Thyroid gland (tissue), 4 donors: ENCODE measurements around the gene RHOB. TPM values are rescaled to one million over a fixed set of nuclear protein-coding genes. Genes with fewer than 3 reads are reported as not detected.
"Not testable (repeated sequence)": the region's sequence is repeated elsewhere in the genome, so short reads cannot be mapped to it uniquely, and the experiment has no call there.

Source experiments
- DNase-seq, 2 donors: peaks; one replicate each; pipeline ENCODE4 v3.0.0-alpha.2; 2019
- H3K27ac ChIP-seq, 3 donors: fragments of 200-600 bp; sonication (generic); 1 replicate in 2 of 3; 2 replicates in 1 of 3; pipeline ENCODE4 v1.5.1; 2016 to 2019; ENCODE audit warnings: mild to moderate bottlenecking in 1 of 3, moderate library complexity in 1 of 3
- H3K27me3 ChIP-seq: fragments of 200-600 bp; sonication (generic); one replicate; pipeline ENCODE4 v1.5.1; 2019
- H3K36me3 ChIP-seq, 2 donors: fragments of 200-600 bp; sonication (generic); one replicate each; pipeline ENCODE4 v1.5.1; 2016 to 2019
- H3K4me1 ChIP-seq, 2 donors: fragments of 200-600 bp; sonication (generic); one replicate each; pipeline ENCODE4 v1.5.1; 2017 to 2019
- H3K4me3 ChIP-seq, 3 donors: fragments of 200-600 bp; sonication (generic); replicated peaks in 1 of 3; 1 replicate in 2 of 3; 2 replicates in 1 of 3; pipeline ENCODE4 v1.5.1; 2016; ENCODE audit warnings: mild to moderate bottlenecking in 1 of 3
- H3K9me3 ChIP-seq: fragments of 200-600 bp; sonication (generic); one replicate; pipeline ENCODE4 v1.5.1; 2017
- POLR2A ChIP-seq, 2 donors: fragments of 450-650 bp; IDR thresholded peaks; one replicate each; pipeline ENCODE4 v1.6.1; 2017; ENCODE audit warnings: antibody characterized with exemption in 2 of 2, mild to moderate bottlenecking in 2 of 2, moderate library complexity in 1 of 2
- WGBS, 2 donors: methylation state at CpG; one replicate each; pipeline ENCODE4 v1.1.5; 2017; 5-methylcytosine and 5-hydroxymethylcytosine counted together
- intact Hi-C: fragments of 100-400 bp; cut with DNase I; formaldehyde crosslinking; loops from one replicate; pipeline ENCODE4 v1.15.1; 2023
- total RNA-seq, 4 donors: library from RNA; depleted of rRNA; stranded (reverse); fragments of >200 nt; gene quantifications; one replicate each; pipeline ENCODE4 v1.2.3, GENCODE V29; 2016
- TF ChIP-seq, protein P1 (sequence below), 6 experiments: fragments of 200-600 bp in 3 of 6; fragments of 450-650 bp in 3 of 6; sonication (generic) in 3 of 6; IDR thresholded peaks; one replicate each; pipeline ENCODE4 v1.5.1; 2016 to 2019; ENCODE audit warnings: antibody characterized with exemption in 6 of 6, mild to moderate bottlenecking in 2 of 6, inconsistent platforms in 1 of 6, moderate library complexity in 1 of 6

The RHOB gene
- total RNA-seq, 4 donors from 2014 or later, result 238 to 381 (median 271) TPM

DNA sequence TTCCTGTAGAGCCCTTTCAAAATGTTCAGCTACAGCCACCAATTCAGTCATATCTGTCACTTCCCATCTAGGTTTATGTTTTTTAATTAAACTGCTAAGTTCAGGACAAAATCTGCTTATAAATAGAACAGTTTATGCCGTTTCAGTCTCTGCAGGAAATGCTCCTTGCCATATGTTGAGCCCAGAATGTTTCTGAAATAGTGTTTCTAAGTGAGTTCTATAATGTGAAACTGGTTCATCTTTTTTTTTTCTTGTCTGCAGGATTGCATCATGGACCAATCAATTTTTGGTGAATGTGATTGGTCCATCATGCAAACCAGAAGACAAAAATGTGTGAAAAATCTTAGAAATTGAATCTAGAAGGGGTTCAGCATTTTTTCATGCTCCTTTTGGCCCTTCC, 30.2 kb upstream of the RHOB start:
- H3K9me3 ChIP-seq, result no peaks in the 10 kb centered on the region
- no peak overlapping the region for H3K27ac ChIP-seq
- no peak for DNase-seq
- H3K4me1 ChIP-seq, result peaks cover 20 to 21% of the 10 kb centered on the region in 2 donors
- intact Hi-C loops, result no loop called here
- WGBS, 2 donors, result 77 to 87% methylated on average over 1 of the region's 1 CpG
- no peaks in the 10 kb centered on the region for H3K36me3 ChIP-seq
- no peak overlapping the region for H3K4me3 ChIP-seq
- TF ChIP-seq, protein P1, sequence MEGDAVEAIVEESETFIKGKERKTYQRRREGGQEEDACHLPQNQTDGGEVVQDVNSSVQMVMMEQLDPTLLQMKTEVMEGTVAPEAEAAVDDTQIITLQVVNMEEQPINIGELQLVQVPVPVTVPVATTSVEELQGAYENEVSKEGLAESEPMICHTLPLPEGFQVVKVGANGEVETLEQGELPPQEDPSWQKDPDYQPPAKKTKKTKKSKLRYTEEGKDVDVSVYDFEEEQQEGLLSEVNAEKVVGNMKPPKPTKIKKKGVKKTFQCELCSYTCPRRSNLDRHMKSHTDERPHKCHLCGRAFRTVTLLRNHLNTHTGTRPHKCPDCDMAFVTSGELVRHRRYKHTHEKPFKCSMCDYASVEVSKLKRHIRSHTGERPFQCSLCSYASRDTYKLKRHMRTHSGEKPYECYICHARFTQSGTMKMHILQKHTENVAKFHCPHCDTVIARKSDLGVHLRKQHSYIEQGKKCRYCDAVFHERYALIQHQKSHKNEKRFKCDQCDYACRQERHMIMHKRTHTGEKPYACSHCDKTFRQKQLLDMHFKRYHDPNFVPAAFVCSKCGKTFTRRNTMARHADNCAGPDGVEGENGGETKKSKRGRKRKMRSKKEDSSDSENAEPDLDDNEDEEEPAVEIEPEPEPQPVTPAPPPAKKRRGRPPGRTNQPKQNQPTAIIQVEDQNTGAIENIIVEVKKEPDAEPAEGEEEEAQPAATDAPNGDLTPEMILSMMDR (IDR thresholded peaks at IDR 0.05), result no peak
- no peak for TF ChIP-seq POLR2A (IDR thresholded peaks at IDR 0.05)
- H3K27me3 ChIP-seq, result no peaks in the 10 kb centered on the region

DNA sequence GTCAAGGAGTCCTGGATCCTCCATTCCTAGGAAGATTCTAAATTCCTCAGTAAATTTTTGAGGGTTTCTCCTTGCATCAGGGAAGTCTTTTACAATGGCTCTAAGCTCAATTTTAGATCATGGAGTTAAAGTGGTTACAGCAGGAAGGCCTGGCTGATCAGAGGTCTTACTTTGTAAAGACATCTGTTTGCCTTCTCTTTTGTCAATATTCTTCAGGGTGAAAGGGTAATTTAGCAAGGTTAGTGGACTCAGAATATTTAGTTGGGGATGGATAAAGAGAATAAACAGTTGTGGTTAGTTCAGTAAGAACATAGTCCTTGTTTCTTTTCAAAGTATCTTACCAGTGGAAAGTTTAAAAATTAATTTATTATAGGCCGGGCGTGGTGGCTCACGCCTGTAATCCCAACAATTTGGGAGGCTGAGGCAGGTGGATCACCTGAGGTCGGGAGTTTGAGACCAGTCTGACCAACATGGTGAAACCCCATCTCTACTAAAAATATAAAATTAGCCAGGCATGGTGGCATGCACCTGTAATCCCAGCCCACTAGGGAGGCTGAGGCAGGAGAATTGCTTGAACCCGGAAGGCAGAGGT, 29.5 kb upstream of the RHOB start:
- peaks cover 23 to 27% of the 10 kb centered on the region in 2 donors for H3K4me1 ChIP-seq
- H3K27ac ChIP-seq, H3K27me3 ChIP-seq, DNase-seq, H3K9me3 ChIP-seq, H3K36me3 ChIP-seq, H3K4me3 ChIP-seq, intact Hi-C loops: not testable (repeated sequence)
- WGBS, 2 donors, result 74 to 91% methylated on average over 5 of the region's 5 CpGs

DNA sequence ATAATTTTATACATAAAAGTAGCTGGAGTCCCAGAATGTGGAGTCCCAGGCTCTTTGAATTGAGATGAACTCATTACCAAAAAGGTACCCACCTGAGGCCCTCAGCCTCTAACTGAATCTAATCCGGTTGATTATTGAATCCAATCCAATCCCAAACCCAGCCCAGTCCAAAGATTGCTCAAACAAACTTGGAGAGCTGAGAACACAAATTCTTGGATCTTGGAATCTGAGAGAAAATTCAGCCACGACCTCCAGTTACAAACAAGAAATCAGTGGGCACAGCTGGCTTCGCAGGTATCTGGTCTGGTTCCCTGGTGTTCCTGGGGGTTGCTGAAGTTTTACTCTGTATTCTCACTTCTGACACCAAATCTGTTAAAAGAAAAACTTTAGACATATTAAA, 28.4 kb upstream of the RHOB start:
- Histone ChIP-seq H3K36me3 (no peaks in the 10 kb centered on the region), H3K9me3 (no peaks in the 10 kb centered on the region), H3K27ac (peak overlapping the region; percentile 16 to 84 (median 77)), H3K4me3 (no peak overlapping the region), H3K27me3 (no peaks in the 10 kb centered on the region), H3K4me1 (peaks cover 30 to 36% of the 10 kb centered on the region in 2 donors)
- TF ChIP-seq, protein P1 (IDR thresholded peaks at IDR 0.05), result no peak
- TF ChIP-seq POLR2A (IDR thresholded peaks at IDR 0.05), result no peak
- intact Hi-C loops, result no loop called here
- no peak for DNase-seq
- 74% methylated on average over 3 of the region's 3 CpGs for WGBS, 2 donors

DNA sequence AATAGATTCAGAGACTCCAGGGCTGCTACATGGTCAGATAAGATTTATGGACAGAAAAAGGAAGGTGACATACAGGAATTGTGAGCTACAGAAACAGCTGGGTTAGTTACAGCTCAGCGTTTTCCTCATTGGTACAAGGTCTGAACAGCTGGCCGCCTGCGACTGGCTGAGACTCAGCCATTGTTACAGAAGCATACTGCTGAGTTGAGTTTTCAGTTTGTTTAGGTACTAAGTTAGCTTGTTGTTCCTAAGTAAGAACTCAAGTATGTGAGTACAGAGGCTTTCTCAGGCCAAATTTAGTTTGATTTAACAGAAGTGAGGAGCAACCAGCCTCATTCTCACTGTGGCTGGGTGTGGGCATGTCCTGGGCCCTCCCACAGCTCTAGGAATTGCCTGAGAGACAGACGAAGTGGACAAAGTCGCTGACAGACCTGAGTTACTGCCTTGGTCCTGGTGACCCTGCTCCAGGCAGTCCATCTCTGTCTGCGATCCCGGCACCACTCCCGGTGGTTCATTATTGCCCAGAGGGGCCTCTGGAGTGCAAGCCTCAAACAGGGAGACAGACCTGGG, 27.8 kb upstream of the RHOB start:
- intact Hi-C loops, result no loop called here
- DNase-seq, result peak; percentile 73 to 74
- Histone ChIP-seq H3K27me3 (no peaks in the 10 kb centered on the region), H3K4me3 (no peak overlapping the region), H3K36me3 (no peaks in the 10 kb centered on the region), H3K27ac (peak overlapping the region; percentile 16 to 84 (median 77)), H3K9me3 (no peaks in the 10 kb centered on the region), H3K4me1 (peaks cover 30 to 36% of the 10 kb centered on the region in 2 donors)
- TF ChIP-seq, protein P1 (IDR thresholded peaks at IDR 0.05), result no peak
- peak in 1 of 2 donors; percentile 58 for TF ChIP-seq POLR2A (IDR thresholded peaks at IDR 0.05)
- 7 to 44% methylated on average over 4 to 5 of the region's 8 CpGs for WGBS, 2 donors

DNA sequence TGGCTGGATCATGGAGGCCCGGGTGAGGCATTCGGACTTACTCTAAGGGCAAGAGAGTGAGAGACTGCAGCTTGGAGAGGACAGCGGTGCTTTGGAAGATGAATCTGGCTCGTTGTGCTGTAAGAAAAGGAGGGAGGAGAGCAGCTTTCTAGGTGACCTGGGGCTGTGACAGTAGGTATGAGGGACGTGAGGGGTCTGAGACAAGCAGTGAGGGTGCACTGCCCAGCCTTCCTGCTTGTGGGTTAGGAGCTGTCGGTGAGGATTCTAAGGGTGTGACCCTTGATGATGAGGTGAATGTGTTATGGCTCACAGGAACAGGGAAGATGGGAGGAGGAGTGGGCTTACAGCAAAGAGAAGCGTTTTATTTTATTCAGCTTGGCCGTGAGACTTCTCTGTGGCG, 27.1 kb upstream of the RHOB start:
- intact Hi-C loops, result no loop called here
- no peaks in the 10 kb centered on the region for H3K36me3 ChIP-seq
- H3K4me1 ChIP-seq, result peaks cover 30 to 43% of the 10 kb centered on the region in 2 donors
- no peaks in the 10 kb centered on the region for H3K9me3 ChIP-seq
- TF ChIP-seq, protein P1 (IDR thresholded peaks at IDR 0.05), result no peak
- no peak for TF ChIP-seq POLR2A (IDR thresholded peaks at IDR 0.05)
- no peak for DNase-seq
- H3K27ac ChIP-seq, result peak overlapping the region; percentile 16 to 84 (median 77)
- 86 to 89% methylated on average over 8 to 9 of the region's 9 CpGs for WGBS, 2 donors
- H3K27me3 ChIP-seq, result no peaks in the 10 kb centered on the region
- H3K4me3 ChIP-seq, result no peak overlapping the region
